H9 (cell line): Measurements from ENCODE around the gene ERFL. TPM values are rescaled to one million over a fixed set of nuclear protein-coding genes. Genes with fewer than 3 reads are reported as not detected.

Experiments used
- DNase-seq: peaks from one replicate; pipeline ENCODE4 v3.0.0-alpha.2; 2017
- H2AFZ ChIP-seq: one replicate; pipeline ENCODE4 v1.6.1; 2013; ENCODE audit warnings: mild to moderate bottlenecking, low read length, control low read depth, moderate library complexity
- H2AK5ac ChIP-seq: 2 replicates; pipeline ENCODE4 v1.6.1; 2013; ENCODE audit warnings: low read length, control low read depth, mixed read lengths; ENCODE audit not compliant: insufficient read length
- H2BK120ac ChIP-seq: one replicate; pipeline ENCODE4 v1.6.1; 2013; ENCODE audit warnings: low read depth, mild to moderate bottlenecking, low read length, control low read depth, inconsistent platforms; ENCODE audit not compliant: poor library complexity, severe bottlenecking
- H2BK12ac ChIP-seq: 2 replicates; pipeline ENCODE4 v1.6.1; 2013; ENCODE audit warnings: low read length, control low read depth, mixed read lengths, low read depth; ENCODE audit not compliant: insufficient read length
- H2BK15ac ChIP-seq: 2 replicates; pipeline ENCODE4 v1.6.1; 2013; ENCODE audit warnings: low read depth, low read length, control low read depth
- H2BK20ac ChIP-seq: one replicate; pipeline ENCODE4 v1.6.1; 2013; ENCODE audit warnings: low read depth, mild to moderate bottlenecking, low read length, control low read depth, inconsistent platforms; ENCODE audit not compliant: poor library complexity, severe bottlenecking
- H2BK5ac ChIP-seq: 2 replicates; pipeline ENCODE4 v1.6.1; 2013; ENCODE audit warnings: low read length, control low read depth, mixed read lengths; ENCODE audit not compliant: insufficient read length
- H3K14ac ChIP-seq: 2 replicates; pipeline ENCODE4 v1.6.1; 2013; ENCODE audit warnings: low read length, control low read depth; ENCODE audit not compliant: insufficient read depth
- H3K18ac ChIP-seq: 2 replicates; pipeline ENCODE4 v1.6.1; 2013; ENCODE audit warnings: low read depth, mild to moderate bottlenecking, mixed read lengths, low read length, control low read depth; ENCODE audit not compliant: insufficient read length
- H3K23ac ChIP-seq: 2 replicates; pipeline ENCODE4 v1.6.1; 2013; ENCODE audit warnings: low read length, control low read depth, mixed read lengths, low read depth; ENCODE audit not compliant: insufficient read length
- H3K23me2 ChIP-seq: 2 replicates; pipeline ENCODE4 v1.6.1; 2013; ENCODE audit warnings: low read depth, mild to moderate bottlenecking, mixed read lengths, low read length, control low read depth; ENCODE audit not compliant: insufficient read length, poor library complexity, severe bottlenecking
- H3K27ac ChIP-seq: 2 replicates; pipeline ENCODE4 v1.5.1; 2013; ENCODE audit warnings: low read length, control low read depth, mixed read lengths, low read depth; ENCODE audit not compliant: insufficient read length
- H3K27me3 ChIP-seq: 2 replicates; pipeline ENCODE4 v1.6.1; 2013; ENCODE audit warnings: low read length, control low read depth, inconsistent platforms; ENCODE audit not compliant: insufficient read depth
- H3K4ac ChIP-seq: 2 replicates; pipeline ENCODE4 v1.6.1; 2013; ENCODE audit warnings: low read depth, mild to moderate bottlenecking, control low read depth, inconsistent platforms, low read length, moderate library complexity
- H3K4me1 ChIP-seq: 2 replicates; pipeline ENCODE4 v1.6.1; 2013; ENCODE audit warnings: low read length, control low read depth, inconsistent platforms; ENCODE audit not compliant: insufficient read depth
- H3K4me2 ChIP-seq: 2 replicates; pipeline ENCODE4 v1.6.1; 2013; ENCODE audit warnings: low read length, control low read depth, mixed read lengths; ENCODE audit not compliant: insufficient read length, insufficient read depth
- H3K56ac ChIP-seq: 2 replicates; pipeline ENCODE4 v1.6.1; 2013; ENCODE audit warnings: low read depth, mild to moderate bottlenecking, mixed read lengths, low read length, control low read depth; ENCODE audit not compliant: insufficient read length
- H3K79me1 ChIP-seq: 2 replicates; pipeline ENCODE4 v1.6.1; 2013; ENCODE audit warnings: low read depth, mild to moderate bottlenecking, moderate library complexity, low read length, control low read depth, inconsistent platforms; ENCODE audit not compliant: insufficient read depth, poor library complexity, severe bottlenecking
- H3K79me2 ChIP-seq: 2 replicates; pipeline ENCODE4 v1.6.1; 2013; ENCODE audit warnings: low read length, control low read depth, inconsistent platforms; ENCODE audit not compliant: insufficient read depth
- H3K9ac ChIP-seq: 2 replicates; pipeline ENCODE4 v1.6.1; 2013; ENCODE audit warnings: low read length, control low read depth, mixed read lengths; ENCODE audit not compliant: insufficient read length; ENCODE audit errors: extremely low read depth
- H3K9me3 ChIP-seq: one replicate; pipeline ENCODE4 v1.6.1; 2013; ENCODE audit warnings: low read depth, low read length, inconsistent platforms; ENCODE audit not compliant: control insufficient read depth
- H3T11ph ChIP-seq: one replicate; pipeline ENCODE4 v1.6.1; 2013; ENCODE audit warnings: mild to moderate bottlenecking, low read length, control low read depth, inconsistent platforms
- H4K20me1 ChIP-seq: one replicate; pipeline ENCODE4 v1.6.1; 2013; ENCODE audit not compliant: control insufficient read depth, insufficient read length, insufficient read depth
- H4K5ac ChIP-seq: 2 replicates; pipeline ENCODE4 v1.6.1; 2013; ENCODE audit warnings: low read depth, mild to moderate bottlenecking, mixed read lengths, low read length, control low read depth; ENCODE audit not compliant: insufficient read length
- H4K8ac ChIP-seq: replicated peaks from 2 replicates; pipeline ENCODE4 v1.6.1; 2013; ENCODE audit warnings: low read length, control low read depth, mixed read lengths, low read depth; ENCODE audit not compliant: insufficient read length
- H4K91ac ChIP-seq: 2 replicates; pipeline ENCODE4 v1.6.1; 2013; ENCODE audit warnings: low read depth, mild to moderate bottlenecking, moderate library complexity, mixed read lengths, low read length, control low read depth; ENCODE audit not compliant: insufficient read length
- H3K27ac Mint-ChIP-seq, 3 experiments: 2 replicates in 2 of 3; 3 replicates in 1 of 3; pipeline ENCODE4 v1.8.0; 2020 to 2021; ENCODE audit warnings: mixed read lengths in 3 of 3, mild to moderate bottlenecking in 1 of 3, moderate library complexity in 1 of 3
- H3K27me3 Mint-ChIP-seq: 2 replicates; pipeline ENCODE4 v1.8.0; 2021; ENCODE audit warnings: low read depth, mild to moderate bottlenecking, moderate library complexity, mixed read lengths
- H3K36me3 Mint-ChIP-seq, 3 experiments: 2 replicates in 2 of 3; 3 replicates in 1 of 3; pipeline ENCODE4 v1.8.0; 2020 to 2021; ENCODE audit warnings: low read depth in 3 of 3, mixed read lengths in 3 of 3; ENCODE audit not compliant: insufficient read depth in 1 of 3
- H3K4me1 Mint-ChIP-seq, 2 experiments: 2 replicates each; pipeline ENCODE4 v1.8.0; 2020; ENCODE audit warnings: mixed read lengths in 2 of 2
- H3K4me3 Mint-ChIP-seq, 2 experiments: 2 replicates in 1 of 2; 3 replicates in 1 of 2; pipeline ENCODE4 v1.8.0; 2020 to 2021; ENCODE audit warnings: mild to moderate bottlenecking in 2 of 2, mixed read lengths in 2 of 2, moderate library complexity in 1 of 2
- H3K9me3 Mint-ChIP-seq, 2 experiments: 2 replicates in 1 of 2; 3 replicates in 1 of 2; pipeline ENCODE4 v1.8.0; 2020; ENCODE audit warnings: mild to moderate bottlenecking in 2 of 2, mixed read lengths in 2 of 2, moderate library complexity in 1 of 2
- CTCF ChIP-seq: fragments of 200-600 bp; sonication (generic); conservative IDR thresholded peaks from 3 replicates; pipeline ENCODE4 v1.8.0; 2021; ENCODE audit warnings: antibody characterized with exemption, mild to moderate bottlenecking
- WGBS: extraction: QIAGEN DNeasy Blood & Tissue Kit; methylation state at CpG from one replicate; pipeline ENCODE4 v1.1.7; 2013; ENCODE audit warnings: missing lambda C conversion rate, low lambda C conversion rate, mixed read lengths; ENCODE audit not compliant: insufficient read length; ENCODE audit errors: extremely low coverage; 5-methylcytosine and 5-hydroxymethylcytosine counted together
- total RNA-seq: library from RNA; stranded (reverse); gene quantifications from 2 replicates; pipeline ENCODE4 v1.2.1, GENCODE V29; 2021

ERFL gene
- total RNA-seq, 1 experiment from 2014 or later, result 0.22 TPM

DNA sequence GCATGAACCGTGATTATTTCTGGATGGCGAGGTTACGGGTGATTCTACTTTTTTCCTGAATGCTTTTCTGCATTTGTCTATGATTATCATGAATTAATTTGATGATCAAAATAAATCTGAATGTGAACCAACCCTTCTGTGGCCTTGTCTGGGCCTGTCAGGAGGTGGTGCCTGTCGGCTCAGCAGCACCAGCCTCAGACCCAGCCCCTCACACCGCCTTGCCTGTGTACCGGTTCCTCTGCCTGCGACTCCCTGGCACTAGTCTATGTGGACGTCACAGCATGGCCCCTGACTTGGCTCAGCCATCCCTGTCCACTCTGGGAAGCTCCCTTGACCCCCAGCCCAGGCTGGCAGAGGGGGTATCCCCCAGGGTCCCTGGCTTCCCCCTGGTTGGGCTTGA, 46.4 kb upstream of the ERFL start:
- no peak overlapping the region for H3K9ac ChIP-seq
- H4K91ac ChIP-seq, result no peak overlapping the region
- no peak overlapping the region for H3K4me2 ChIP-seq
- WGBS, result no CpG with 5 or more reads among the region's 8 CpGs
- Mint-ChIP-seq H3K9me3 (no peaks in the 10 kb centered on the region), H3K27me3 (no peaks in the 10 kb centered on the region; the same call in none of the 2 replicates), H3K4me1 (no peaks in the 10 kb centered on the region), H3K27ac (no peak overlapping the region), H3K36me3 (peaks cover 2 to 10% (median 6%) of the 10 kb centered on the region in 3 experiments; a peak in 5 of 7 replicates), H3K4me3 (no peak overlapping the region)
- H3K79me2 ChIP-seq, result no peaks in the 10 kb centered on the region
- H4K20me1 ChIP-seq, result no peaks in the 10 kb centered on the region
- H3K79me1 ChIP-seq, result no peaks in the 10 kb centered on the region
- H2BK5ac ChIP-seq, result no peak overlapping the region
- no peak for TF ChIP-seq CTCF
- H3K4me1 ChIP-seq, result no peaks in the 10 kb centered on the region
- no peak overlapping the region for H4K8ac ChIP-seq
- H3K14ac ChIP-seq, result no peak overlapping the region
- H3K4ac ChIP-seq, result no peak overlapping the region
- H4K5ac ChIP-seq, result no peak overlapping the region
- no peak overlapping the region for H2BK15ac ChIP-seq
- H3K27me3 ChIP-seq, result no peaks in the 10 kb centered on the region
- no peak overlapping the region for H3K23ac ChIP-seq
- H2BK120ac ChIP-seq, result no peak overlapping the region
- no peak overlapping the region for H2BK12ac ChIP-seq
- H3K56ac ChIP-seq, result no peak overlapping the region
- no peak overlapping the region for H3K27ac ChIP-seq
- no peaks in the 10 kb centered on the region for H3K23me2 ChIP-seq
- DNase-seq, result no peak
- H3K9me3 ChIP-seq, result no peaks in the 10 kb centered on the region
- H2AFZ ChIP-seq, result no peak overlapping the region
- no peak overlapping the region for H2BK20ac ChIP-seq
- H2AK5ac ChIP-seq, result no peak overlapping the region
- no peak overlapping the region for H3T11ph ChIP-seq
- H3K18ac ChIP-seq, result no peak overlapping the region
